ENCODE data around the gene MAP4K4.

The MAP4K4 gene

DNA sequence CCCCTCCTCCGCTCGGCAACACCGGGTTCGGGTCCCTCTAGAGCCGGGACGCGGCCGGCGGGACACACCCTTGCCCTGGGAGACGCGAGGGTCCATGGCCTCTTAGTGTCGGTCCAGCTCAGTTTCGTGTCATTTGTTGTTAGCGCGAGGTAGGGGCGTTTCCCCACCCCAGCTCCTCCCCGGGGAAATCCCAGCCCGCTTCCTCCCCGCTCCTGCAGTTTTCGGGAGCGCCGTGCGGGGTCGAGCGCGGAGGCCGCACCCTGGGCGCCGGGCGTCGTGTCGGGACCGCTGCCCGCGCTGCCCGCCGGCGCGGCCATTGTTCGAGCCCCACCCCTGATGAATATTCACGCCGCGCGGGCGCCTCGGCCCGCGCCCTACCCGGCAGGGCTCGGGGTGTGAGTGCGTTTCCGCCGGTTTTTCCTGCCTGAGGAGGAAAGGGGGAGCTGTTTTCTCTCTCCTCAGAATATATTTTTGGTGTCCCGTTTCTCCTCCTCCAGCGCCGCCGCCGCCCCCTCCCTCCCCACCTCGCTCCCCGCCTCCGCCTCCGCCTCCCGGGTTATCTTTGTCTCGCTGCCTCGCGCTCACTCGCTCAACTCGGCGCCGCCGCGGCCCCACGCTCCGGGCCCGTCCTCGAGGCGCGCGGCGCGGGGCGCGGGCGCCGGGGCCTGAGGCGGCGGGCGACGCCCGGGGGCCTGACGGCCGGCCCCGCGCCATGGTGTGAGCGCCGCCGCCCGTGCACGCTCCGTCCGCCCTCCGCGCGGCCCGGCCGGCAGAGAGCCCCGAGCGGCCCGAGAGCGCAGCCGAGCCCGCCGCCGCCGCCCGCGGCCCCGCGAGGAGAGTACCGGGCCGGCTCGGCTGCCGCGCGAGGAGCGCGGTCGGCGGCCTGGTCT is at the start of gene MAP4K4:
Gene MAP4K4 (plus strand): TSS at position 584 of the 890 bp plus-strand sequence. CDS start 374 bp downstream, outside the sequence.
- peak; percentile 70 for DNase-seq (ENCODE audit: low read depth)

DNA sequence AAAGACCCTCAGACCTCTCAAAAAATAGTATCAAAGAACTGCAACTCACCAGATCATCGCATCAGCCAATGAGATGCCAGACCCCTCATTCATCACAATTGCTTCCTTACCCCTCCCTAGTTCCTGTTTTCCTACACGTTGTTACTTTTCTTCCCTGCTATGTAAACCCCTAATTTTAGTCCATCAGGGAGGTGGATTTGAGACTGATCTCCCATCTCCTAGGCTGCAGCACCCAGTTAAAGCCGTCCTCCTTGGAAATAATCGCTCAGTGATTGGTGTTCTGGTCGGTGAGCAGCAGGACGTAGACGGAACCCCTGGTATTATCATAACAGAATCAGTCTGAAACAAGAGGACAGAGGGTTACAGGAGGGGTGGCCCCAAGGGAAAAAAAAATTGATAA is 44.0 kb upstream of the MAP4K4 start:
- DNase-seq (ENCODE audit: low read depth) = no peak

DNA sequence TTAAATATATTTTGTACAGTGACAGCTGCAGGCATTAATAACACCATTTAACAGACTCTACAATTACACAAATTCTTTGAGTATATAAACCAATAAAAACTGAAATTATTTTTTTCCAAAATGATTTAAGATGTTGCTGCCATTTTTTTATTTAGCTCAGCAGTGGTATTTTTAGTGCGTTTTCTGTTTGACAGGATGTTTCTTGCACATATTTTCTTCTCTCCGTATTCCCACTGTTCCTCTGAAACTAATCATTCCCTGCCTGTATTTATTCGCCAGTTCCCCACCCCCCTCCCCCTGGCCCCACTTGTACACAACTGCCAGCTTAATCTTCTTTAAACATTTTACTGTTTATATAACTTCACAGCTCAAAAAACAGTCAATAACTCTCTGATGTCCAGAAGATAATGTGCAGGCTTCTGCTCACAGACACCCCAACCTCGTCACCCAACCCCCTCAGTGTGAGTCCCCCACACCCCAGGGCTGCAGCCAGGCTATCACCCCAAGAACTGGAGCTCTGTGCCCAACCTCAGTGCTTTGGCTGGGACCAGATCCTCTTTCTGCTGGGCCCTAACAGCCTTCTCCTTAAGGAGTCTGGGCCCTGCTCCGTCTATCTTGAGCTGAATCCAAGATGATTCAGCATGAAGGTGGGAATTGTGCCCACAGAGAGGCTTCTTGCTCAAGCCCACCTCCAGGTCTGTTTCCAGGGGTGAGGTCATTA is 41.6 kb upstream of the MAP4K4 start:
- no peak for DNase-seq (ENCODE audit: low read depth)

DNA sequence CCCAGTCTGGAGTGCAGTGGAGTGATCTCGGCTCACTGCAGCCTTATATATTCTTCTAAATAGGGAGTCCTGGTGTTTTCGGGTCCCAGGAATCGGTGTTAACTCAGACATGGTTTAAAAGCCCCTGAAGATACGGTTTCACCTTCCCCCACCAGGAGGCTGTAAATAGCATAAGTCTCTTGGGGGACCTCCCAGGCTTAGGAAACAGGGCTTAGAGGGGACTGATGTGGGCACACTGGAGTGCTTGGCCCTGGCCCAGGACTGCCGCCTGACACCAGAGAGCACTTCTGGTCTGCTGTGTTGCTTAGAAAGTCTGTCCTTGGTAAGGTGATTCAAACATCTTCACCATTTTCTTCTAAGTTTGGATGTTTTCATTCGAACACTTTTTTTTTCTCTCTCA is 39.7 kb upstream of the MAP4K4 start:
- DNase-seq (ENCODE audit: low read depth) = no peak

DNA sequence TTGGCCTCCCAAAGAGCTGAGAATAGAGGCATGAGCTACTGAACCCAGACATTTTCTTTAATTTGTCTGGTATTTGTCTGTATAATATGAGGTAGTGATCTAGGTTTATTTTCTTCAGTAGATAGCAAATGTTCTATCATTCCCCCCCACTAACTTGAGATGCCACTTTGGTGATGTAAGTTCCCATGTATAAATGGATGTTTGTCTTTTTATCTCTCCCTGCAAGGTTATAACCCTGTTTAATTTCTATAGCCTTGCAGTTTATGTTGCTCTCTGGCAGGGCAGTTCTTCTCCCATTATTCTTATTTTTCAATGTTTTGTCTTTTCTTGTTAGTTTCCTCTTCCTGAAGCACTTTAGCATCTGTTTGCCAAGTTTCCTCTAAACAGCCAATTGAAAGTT is 39.1 kb upstream of the MAP4K4 start:
- no peak for DNase-seq (ENCODE audit: low read depth)

DNA sequence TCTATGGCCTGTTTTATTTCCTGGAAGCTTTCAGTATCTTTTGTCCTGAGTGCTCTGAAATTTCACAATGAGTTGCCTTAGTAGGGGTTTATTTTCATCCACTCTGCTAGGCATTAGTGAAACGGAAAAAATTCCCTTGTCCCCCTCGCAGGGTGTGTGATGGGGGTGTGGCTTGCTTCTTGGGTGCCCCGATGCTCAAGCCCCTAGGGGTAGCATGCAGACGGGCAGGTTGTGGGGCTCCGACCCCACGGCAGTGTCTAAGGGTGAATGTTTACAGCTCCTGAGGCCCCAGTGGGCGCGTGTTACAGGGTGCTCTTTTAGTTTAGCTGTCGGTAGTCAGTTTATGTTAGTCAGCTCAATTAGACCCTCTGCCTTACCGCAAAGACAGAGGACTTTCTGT is 32.2 kb upstream of the MAP4K4 start:
- DNase-seq (ENCODE audit: low read depth) = no peak

DNA sequence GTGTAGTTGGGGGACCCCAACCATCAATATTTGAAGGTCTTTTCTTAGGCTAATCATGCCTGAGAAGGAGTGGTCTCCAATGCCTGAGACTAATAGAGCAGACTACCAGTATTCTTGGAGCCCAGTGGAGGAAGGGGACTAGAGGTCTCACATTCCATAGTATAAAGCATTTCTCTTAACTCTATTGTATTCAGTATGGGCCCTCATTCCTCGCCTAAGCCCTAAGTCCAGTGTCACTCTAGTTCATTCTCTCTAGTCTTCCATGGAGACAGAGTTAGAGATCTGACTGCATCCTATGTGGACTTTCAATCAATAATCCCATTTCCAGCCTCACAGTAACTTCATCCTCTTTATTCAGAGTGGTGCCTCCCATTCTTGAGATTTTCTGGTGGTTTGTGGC is 29.7 kb upstream of the MAP4K4 start:
- DNase-seq (ENCODE audit: low read depth) = no peak

DNA sequence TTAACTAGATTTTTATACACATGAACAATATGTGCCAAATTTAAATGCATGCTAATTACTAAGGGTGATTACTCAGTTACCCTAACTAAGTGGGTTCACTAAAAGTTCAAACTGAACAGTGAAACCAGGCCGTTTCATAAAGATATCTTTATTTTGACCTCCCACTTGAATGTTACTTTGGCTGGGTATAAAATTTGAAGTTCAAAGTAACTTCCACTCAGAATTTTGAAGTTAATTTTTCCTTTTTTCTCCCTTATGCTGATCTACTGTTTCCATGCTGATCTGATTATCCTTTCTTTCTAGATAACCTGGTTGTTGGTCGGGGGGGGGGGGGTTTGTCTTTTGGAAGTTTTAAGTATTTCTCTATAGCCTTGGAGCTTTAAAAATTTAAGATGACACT is 25.5 kb upstream of the MAP4K4 start:
- DNase-seq (ENCODE audit: low read depth) = no peak

DNA sequence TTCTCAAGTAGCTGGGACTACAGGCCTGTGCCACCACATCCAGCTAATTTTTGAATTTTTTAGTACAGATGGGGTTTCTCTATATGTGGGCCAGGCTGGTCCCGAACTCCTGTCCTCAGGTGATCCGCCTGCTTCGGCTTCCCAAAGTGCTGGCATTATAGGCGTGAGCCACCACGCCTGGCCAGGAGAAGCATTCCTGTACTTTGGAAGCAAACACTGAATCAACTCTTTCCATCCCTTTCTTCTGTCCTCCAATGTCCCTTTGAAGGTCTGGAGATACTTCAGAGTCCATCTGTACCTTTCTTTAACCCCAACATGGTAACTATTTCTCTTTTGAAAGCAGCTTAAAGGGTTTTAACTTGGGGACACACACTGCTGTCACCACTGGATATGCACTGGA is 23.6 kb upstream of the MAP4K4 start:
- no peak for DNase-seq (ENCODE audit: low read depth)

DNA sequence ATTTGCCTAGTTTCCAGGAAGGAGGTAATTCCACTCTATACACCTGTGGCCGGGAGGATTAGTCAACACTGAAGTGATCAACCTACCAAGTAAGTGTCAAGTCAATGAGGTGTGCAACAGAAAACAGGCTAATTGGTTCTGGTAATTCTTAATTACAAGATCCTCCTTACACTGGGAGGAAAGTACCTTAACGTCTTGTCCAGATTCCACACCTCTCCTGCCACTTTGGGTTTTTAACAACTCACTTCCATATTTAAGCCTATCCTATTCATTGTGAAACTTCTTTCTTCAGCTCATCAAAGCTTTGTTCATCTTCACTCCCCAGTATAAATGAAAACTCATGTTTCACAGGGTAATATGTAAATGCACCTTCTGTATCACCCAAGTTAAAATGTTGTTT is 22.0 kb upstream of the MAP4K4 start:
- DNase-seq (ENCODE audit: low read depth) = no peak

DNA sequence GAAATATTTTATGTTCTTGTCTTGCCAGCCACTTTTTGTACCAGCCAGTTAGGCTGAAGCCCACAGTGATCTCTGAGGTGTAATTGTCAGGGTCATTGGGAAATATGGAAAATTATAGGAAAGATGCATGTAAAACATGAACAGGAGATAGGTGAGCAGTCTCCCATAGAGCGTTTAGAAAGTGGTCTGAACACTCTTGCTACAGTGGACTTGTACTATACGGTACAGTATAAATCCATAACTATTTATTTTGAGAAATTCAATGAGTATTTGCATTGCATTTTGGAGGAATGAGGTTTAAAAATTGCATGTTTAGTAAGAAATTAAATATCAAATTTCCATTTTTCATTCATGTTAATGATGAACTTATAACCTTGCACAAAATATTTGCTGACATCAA is 20.8 kb upstream of the MAP4K4 start:
- DNase-seq (ENCODE audit: low read depth) = no peak

DNA sequence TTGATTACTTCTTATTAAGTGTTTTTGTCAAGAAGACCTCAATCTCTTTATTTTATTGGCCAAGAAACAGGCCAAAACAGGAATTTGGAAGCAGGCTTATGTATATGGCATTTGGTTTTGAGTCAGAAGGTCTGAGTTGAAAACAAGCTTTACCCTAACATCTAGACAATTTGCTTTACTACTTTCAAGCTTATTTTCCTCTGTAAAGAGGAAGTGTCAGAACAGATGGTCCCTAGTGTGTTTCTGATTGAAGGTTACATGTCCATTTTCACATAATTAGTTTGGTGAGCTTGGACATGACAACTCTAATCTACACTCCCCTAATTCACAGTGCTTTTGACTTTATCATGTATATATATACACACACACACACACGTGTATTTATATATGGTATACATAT is 19.8 kb upstream of the MAP4K4 start:
- DNase-seq (ENCODE audit: low read depth) = no peak

DNA sequence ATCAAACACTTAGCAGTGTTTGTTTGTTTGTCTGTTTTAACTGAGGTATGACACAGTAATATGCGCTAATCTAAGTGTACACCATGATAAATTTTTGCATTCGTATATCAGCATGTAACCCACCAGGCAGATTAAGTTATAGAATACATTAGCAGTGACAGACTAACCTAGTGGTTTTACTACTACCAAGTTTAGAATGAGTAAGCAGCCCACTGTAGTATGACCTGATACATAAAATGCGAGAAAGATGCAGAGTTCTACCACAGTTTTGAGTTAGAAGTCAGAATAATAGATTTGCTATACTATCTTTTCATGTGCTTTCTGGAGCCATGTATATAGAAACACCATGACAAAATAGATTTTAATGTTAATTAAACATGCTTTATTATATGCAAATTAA is 19.1 kb upstream of the MAP4K4 start:
- DNase-seq (ENCODE audit: low read depth) = no peak

DNA sequence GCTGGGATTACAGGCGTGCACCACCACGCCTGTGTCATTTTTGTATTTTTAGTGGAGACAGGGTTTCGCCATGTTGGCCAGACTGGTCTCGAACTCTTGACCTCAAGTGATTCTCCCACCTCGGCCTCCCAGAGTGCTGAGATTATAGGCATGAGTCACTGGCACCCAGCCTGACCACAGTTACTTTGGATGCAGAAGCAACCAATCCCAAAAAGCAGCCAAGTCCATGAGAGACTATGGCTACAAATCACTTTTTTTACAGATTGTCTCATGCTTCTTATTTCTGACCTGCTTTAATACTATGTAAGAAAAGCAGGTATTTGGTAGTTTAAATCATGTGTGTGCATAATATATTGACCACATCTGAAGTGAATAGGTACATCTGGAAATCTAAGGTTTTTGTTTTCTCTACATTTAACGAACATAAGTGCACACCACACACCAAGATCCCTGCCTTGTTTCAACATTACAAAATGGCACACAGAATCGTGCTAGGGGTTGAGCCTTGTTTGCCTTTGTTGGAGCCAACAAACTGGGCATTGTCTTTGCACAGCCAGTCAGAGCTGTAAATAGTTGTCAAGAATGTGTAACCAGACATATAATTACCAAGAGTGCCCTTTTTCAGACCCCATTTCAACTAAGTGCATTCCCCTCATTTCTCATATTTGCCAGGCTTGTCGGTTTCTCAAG is 18.3 kb upstream of the MAP4K4 start:
- DNase-seq (ENCODE audit: low read depth) = no peak

DNA sequence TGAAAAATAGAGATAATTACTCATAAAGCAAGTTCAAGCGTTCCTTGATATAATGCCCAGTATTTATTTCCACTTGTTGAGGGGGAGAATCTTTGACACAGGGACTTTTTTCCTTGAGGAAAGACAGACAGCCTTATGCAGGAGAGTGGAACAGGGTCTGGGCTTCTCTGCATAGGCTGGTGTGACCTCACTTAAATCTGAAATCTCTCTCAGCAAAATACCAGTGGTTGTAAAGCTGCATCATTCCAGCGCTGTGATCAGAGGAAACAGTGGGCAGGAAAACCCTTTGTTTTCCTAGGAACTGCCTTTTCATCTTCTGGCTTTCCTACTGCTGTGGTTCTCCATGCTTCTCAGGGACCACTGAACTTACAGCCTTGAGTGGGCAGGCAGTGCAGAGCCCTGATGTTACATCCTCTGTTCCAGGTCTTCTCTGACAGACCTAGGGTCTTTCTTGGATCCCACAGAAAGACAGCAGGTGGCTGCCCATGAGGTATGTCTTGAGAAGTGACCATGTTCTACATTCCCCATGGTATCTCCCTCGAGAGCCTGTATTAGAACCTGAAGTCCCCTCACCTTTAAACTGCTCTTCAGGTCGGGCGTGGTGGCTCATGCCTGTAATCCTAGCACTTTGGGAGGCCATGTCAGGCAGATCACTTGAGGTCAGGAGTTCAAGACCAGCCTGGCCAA is 17.6 kb upstream of the MAP4K4 start:
- no peak for DNase-seq (ENCODE audit: low read depth)

DNA sequence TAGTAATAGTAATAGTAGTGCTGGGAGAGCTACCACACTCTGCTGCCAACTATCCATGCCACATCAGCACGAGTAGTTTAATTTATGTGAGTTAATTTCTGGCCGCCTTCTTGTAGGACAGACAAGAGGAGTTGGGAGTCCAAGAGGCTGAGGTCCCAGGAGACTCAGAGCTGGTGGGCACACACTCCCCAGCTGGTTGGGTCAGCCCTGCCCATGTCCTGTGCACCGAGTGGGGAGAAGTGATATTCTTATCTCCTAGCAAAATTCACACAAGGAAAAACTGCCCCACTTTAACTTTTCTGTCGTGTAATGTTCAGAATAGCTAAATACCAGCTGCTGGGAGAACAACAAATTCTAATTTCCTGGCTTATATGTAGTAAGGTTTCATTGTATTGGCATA is 15.2 kb upstream of the MAP4K4 start:
- no peak for DNase-seq (ENCODE audit: low read depth)

DNA sequence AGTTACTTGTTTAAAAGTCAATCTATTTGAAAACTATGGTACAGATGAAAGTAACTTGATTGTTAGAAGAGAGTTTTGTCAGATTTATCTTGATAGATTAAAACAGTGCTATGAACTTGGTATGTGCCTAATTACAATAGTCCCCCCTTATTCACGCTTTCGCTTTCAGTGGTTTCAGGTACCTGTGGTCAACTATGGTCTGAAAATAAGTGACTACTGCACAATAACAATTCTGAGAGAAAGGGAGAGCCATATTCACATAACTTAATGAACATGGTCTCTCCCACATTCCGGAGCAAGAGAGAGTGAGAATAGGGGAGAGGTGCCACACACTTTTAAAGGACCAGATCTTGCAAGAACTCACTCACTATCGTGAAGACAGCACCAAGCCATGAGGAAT is 13.2 kb upstream of the MAP4K4 start:
- DNase-seq (ENCODE audit: low read depth) = no peak

DNA sequence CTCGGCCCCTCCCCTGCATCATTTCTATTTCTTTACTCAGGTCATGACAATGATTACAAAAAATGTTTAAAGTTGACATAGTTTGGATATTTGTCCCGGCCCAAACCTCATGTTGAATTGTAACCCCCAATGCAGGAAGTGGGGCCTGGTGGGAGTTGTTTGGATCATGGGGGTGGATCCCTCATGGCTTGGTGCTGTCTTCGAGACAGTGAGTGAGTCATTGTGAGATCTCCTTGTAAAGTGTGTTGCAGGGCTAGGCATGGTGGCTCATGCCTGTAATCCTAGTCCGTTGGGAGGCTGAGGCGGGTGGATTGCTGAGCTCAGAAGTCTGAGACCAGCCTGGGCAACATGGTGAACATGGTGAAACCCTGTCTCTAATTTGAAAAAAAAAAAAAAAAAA is 9.2 kb upstream of the MAP4K4 start:
- no peak for DNase-seq (ENCODE audit: low read depth)

DNA sequence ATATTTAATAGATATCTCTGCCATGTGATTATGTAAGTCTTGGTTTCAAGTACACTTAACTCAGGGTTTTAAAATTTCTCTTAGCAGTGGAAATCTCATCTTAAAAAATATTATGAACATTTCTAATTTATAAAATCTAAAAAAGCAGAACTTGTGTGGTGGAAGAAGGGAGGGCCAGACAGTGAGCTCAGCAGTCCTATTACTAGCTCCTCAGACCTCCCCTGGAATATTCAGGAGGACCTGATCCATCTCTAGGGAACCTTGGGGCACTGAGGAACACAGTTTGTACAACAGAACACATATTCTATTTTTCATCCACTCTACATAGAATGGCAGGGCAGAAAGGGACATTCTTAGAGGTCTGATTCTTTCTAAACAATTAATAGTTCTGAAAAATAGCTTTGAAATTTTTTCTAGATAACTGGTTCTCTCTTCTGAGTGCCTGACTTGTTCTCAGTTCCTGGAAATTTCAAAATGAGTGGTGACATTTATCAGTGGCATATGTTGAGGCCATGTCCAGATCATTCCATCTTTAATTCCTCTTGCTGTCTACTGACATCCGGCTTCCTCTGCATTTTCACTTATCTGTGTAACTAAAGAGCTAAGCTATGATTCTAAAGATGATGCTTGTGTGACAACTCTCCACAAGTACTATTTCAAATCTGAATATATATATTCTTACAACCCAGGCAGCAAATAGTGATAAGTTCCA is 8.2 kb upstream of the MAP4K4 start:
- DNase-seq (ENCODE audit: low read depth) = no peak

DNA sequence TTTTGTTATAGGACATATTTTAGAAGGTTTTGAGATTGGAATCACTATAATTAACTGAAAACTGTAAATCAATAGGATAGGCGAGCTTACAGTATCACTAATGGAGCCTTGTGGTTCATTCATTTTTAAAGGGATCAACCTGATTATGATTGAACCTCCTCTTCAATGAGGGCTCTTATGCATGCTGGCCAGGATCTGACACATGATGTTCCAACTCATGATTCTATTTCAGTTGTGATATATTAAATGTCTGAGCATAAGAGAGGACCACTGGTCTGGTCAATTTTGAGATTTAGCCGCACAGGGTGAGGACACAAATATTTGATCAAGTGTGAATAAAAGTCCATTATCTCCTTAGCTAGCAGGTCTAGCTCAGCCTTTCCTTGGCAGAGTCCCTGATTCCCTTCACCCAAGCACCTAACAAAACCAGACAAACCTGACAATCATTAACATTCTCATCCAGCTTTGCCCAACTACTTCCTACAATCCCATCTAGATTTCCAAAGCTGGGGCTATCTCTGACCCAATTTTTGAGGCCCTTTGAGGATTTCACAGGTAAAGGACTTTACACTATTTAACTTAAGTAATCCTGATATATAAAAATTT is 6.9 kb upstream of the MAP4K4 start:
- no peak for DNase-seq (ENCODE audit: low read depth)

DNA sequence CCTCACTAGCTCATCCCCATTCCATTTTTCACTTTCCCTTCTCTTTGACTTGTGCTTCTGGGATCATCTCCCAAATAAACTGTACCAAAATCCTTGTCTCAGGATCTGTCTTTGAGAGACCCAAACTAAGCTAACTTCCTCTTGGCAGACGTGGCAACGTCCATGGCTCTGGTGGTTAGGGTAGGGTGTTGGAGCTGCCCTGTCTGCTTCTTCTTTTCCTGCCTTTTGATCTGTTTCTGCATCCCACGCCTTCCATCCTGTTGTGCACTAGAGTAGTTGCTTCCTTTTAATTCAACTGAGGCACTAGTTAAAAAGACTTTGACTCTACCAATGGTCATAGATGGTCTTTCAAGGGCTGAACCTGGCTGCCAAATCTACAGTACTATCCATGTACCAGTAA is 5.5 kb upstream of the MAP4K4 start:
- no peak for DNase-seq (ENCODE audit: low read depth)

All from T-helper 22 cell (primary cell).